GM12891 (cell line): ENCODE data around the gene PIP5K1C.

ENCODE experiments used
- POLR2A ChIP-seq: IDR thresholded peaks from 2 replicates; pipeline ENCODE4 v1.6.1; 2011; ENCODE audit warnings: low read depth, low read length, control low read depth
- SPI1 ChIP-seq: IDR thresholded peaks from 2 replicates; pipeline ENCODE4 v1.6.1; 2011; ENCODE audit warnings: low read depth, low read length, control low read depth
- TAF1 ChIP-seq: IDR thresholded peaks from 2 replicates; pipeline ENCODE4 v1.6.1; 2011; ENCODE audit warnings: low read depth, low read length, control low read depth

DNA sequence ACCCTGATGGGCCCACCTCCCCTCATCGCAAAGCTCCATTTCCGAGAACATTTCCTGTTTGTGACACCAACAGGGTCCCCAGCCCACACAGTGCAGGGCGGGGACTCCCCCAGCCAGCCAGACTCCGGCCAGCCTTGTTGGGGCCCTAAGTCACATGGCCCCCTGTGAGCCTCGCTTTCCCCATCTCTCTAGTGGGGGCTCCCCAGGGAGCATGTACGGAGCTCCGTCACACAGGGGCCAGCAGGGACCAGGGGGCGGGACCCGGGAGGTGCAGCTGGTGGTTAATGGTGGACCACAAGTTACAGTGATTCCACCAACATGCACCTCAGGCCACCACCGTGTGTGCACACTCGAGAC is 95.3 kb downstream of the PIP5K1C start:
- TF ChIP-seq POLR2A: no peak
- no peak for TF ChIP-seq TAF1
- TF ChIP-seq SPI1: no peak
